GM23338 (cell line): ENCODE measurements around the gene ITGB5.

Experiments
- CTCF ChIP-seq, 2 experiments: fragments of 200-600 bp in 1 of 2; sonication (generic) in 1 of 2; conservative IDR thresholded peaks; 2 replicates each; pipeline versions ENCODE4 v1.5.1 to v1.6.1; 2016 to 2017; ENCODE audit warnings: antibody characterized with exemption in 2 of 2, low read depth in 2 of 2, mild to moderate bottlenecking in 2 of 2, moderate library complexity in 1 of 2
- EZH2 ChIP-seq: fragments of 200-600 bp; sonication (generic); IDR thresholded peaks from one replicate; pipeline ENCODE4 v1.8.0; 2017; ENCODE audit warnings: antibody characterized with exemption, mild to moderate bottlenecking, low read depth; ENCODE audit not compliant: unreplicated experiment
- EZH2phosphoT487 ChIP-seq: fragments of 200-600 bp; sonication (generic); IDR thresholded peaks from one replicate; pipeline ENCODE4 v1.8.1; 2018; ENCODE audit warnings: antibody characterized with exemption; ENCODE audit not compliant: unreplicated experiment
- JUNB ChIP-seq: IDR thresholded peaks from one replicate; pipeline ENCODE4 v1.6.1; 2016; ENCODE audit warnings: antibody characterized with exemption; ENCODE audit not compliant: unreplicated experiment
- POLR2AphosphoS5 ChIP-seq: IDR thresholded peaks from 2 replicates; pipeline ENCODE4 v1.6.1; 2016; ENCODE audit warnings: antibody characterized with exemption, low read depth
- ZNF462 ChIP-seq: fragments of 250-450 bp; sonication (Bioruptor Pico); IDR thresholded peaks from 2 replicates; pipeline ENCODE4 v1.5.0; 2020; ENCODE audit warnings: mild to moderate bottlenecking, moderate library complexity

DNA sequence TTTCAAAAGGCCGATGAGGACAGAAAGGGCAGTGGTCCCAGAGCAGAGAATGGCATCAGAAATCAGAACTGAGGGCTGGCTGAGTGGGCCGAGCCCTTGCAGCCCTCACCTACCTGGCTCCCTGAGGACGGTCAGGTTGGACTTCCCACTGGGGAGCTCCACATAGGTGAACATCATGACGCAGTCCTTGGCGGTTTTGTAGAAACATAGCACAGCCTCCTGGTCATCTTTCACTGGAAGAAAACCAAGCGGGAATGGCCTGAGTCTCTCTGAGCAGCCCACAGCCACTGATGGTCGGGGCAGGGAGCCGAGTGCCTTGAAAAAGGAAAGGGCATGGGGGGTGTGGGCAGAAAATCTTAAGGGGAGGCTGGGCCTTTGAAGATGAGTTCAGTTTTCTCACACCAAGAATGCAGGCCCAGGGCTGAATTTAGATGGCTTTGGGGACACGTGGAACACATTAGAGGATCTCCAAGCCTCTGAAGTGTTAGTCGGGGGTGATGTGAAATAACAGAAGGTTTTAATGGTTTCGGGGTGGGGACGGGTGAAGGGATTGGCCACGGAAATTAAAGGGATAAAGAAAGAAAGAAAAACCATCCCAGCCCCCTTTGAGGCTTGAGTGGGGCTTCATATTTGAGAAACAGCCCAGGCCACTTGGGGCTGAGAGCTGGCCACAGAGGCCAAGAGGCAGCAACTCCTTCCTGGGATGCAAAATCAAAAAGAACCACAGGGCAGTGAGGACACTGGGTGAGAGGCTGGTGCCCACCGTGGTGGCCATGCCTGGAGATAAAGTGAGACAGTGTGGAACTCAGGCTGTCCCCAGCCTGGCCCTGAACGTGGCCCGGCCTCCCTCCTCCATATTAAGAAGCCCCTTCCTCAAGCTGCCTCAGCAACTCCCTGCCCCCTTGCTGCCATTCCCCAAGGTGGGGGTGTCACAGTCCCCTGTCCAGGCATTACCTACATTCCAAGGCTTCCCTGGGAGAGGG lies 120.8 kb downstream of the ITGB5 start:
- no peak for TF ChIP-seq EZH2
- TF ChIP-seq CTCF (conservative IDR thresholded peaks at IDR 0.05; ENCODE audit: low read depth in 2 of 2) = no peak
- no peak for TF ChIP-seq EZH2phosphoT487
- TF ChIP-seq ZNF462 (CRISPR knock-in tag) = no peak
- no peak for TF ChIP-seq JUNB
- no peak for TF ChIP-seq POLR2AphosphoS5
